Thyroid gland (tissue), 4 donors: Measurements from ENCODE around the gene FHIT.

ENCODE experiments used
- CTCF ChIP-seq, 6 experiments: fragments of 200-600 bp in 3 of 6; fragments of 450-650 bp in 3 of 6; sonication (generic) in 3 of 6; IDR thresholded peaks; one replicate each; pipeline ENCODE4 v1.5.1; 2016 to 2019; ENCODE audit warnings: antibody characterized with exemption in 6 of 6, mild to moderate bottlenecking in 2 of 6, inconsistent platforms in 1 of 6, moderate library complexity in 1 of 6
- POLR2A ChIP-seq, 2 donors: fragments of 450-650 bp; IDR thresholded peaks; one replicate each; pipeline ENCODE4 v1.6.1; 2017; ENCODE audit warnings: antibody characterized with exemption in 2 of 2, mild to moderate bottlenecking in 2 of 2, moderate library complexity in 1 of 2

- TF ChIP-seq CTCF (IDR thresholded peaks at IDR 0.05) (no peak), POLR2A (IDR thresholded peaks at IDR 0.05) (no peak)
Measured at GRCh38 chr3:60972599-60972998, 278.7 kb downstream of the FHIT start.
